ENCODE results near the gene ARHGAP22. TPM values are rescaled to one million over a fixed set of nuclear protein-coding genes. Genes with fewer than 3 reads are reported as not detected.

The ARHGAP22 gene
- total and polyA plus RNA-seq, 2 experiments from 2014 or later, result 4.8 to 10.7 TPM

GRCh38 chr10:48600645-48601505 is 4.0 kb downstream of the ARHGAP22 start:
- TF ChIP-seq ZNF331 (CRISPR knock-in tag; IDR thresholded peaks at IDR 0.05; ENCODE audit: low read depth) (no peak), CREB1 (CRISPR knock-in tag; IDR thresholded peaks at IDR 0.05; ENCODE audit: low read depth) (no peak), ZNF114 (CRISPR knock-in tag; IDR thresholded peaks at IDR 0.05) (no peak), EZH2phosphoT487 (IDR thresholded peaks at IDR 0.05; ENCODE audit: unreplicated experiment) (no peak), JUNB (IDR thresholded peaks at IDR 0.05; ENCODE audit: unreplicated experiment) (no peak), REST (IDR thresholded peaks at IDR 0.05; ENCODE audit: unreplicated experiment) (no peak), CTCF (conservative IDR thresholded peaks at IDR 0.05; ENCODE audit: low read depth in 2 of 2) (no peak), POLR2AphosphoS5 (IDR thresholded peaks at IDR 0.05; ENCODE audit: low read depth) (no peak)
- no peaks in the 10 kb centered on the region; the same call in 1 of the 2 replicates for H3K79me2 ChIP-seq (replicated peaks; ENCODE audit: insufficient read depth)
- Mint-ChIP-seq H3K9me3 (no peaks in the 10 kb centered on the region), H3K4me1 (peaks cover 18% of the 10 kb centered on the region), H3K36me3 (ENCODE audit: low read depth) (no peaks in the 10 kb centered on the region), H3K4me3 (no peak overlapping the region), H3K27me3 (ENCODE audit: insufficient read depth, low read depth, poor library complexity) (peaks cover 22% of the 10 kb centered on the region), H3K27ac (no peak overlapping the region)
- H3K36me3 ChIP-seq (ENCODE audit: insufficient read depth), result no peaks in the 10 kb centered on the region; the same call in 1 of the 2 replicates
- ATAC-seq, result no peak
- H3F3A ChIP-seq (replicated peaks; ENCODE audit: low read depth), result no peaks in the 10 kb centered on the region
- no peak for DNase-seq (ENCODE audit: low spot score)
- no peak overlapping the region for H3K4me2 ChIP-seq
- peaks cover 25% of the 10 kb centered on the region for H3K27me3 ChIP-seq (ENCODE audit: insufficient read depth)
- no peak overlapping the region for H3K4me3 ChIP-seq
- H3K27ac ChIP-seq (ENCODE audit: low read depth), result no peak overlapping the region
- no peak overlapping the region for H2AFZ ChIP-seq
- no peaks in the 10 kb centered on the region for H4K20me1 ChIP-seq (replicated peaks; ENCODE audit: insufficient read depth)
- no peaks in the 10 kb centered on the region for H3K9me2 ChIP-seq (ENCODE audit: insufficient read depth)
- peaks cover 17% of the 10 kb centered on the region; the same call in 1 of the 2 replicates for H3K4me1 ChIP-seq (ENCODE audit: insufficient read depth)

- Mint-ChIP-seq H3K27me3 (ENCODE audit: insufficient read depth, low read depth, poor library complexity) (peaks cover 17% of the 10 kb centered on the region), H3K9me3 (no peaks in the 10 kb centered on the region), H3K4me3 (no peak overlapping the region), H3K4me1 (peaks cover 22% of the 10 kb centered on the region), H3K36me3 (ENCODE audit: low read depth) (no peaks in the 10 kb centered on the region), H3K27ac (no peak overlapping the region)
- no peak overlapping the region for H3K27ac ChIP-seq (ENCODE audit: low read depth)
- no peak overlapping the region for H2AFZ ChIP-seq
- H3K4me2 ChIP-seq, result no peak overlapping the region
- no peak for DNase-seq (ENCODE audit: low spot score)
- H4K20me1 ChIP-seq (replicated peaks; ENCODE audit: insufficient read depth), result no peaks in the 10 kb centered on the region
- no peak for ATAC-seq
- no peaks in the 10 kb centered on the region for H3F3A ChIP-seq (replicated peaks; ENCODE audit: low read depth)
- peaks cover 17% of the 10 kb centered on the region for H3K27me3 ChIP-seq (ENCODE audit: insufficient read depth)
- H3K79me2 ChIP-seq (replicated peaks; ENCODE audit: insufficient read depth), result no peaks in the 10 kb centered on the region; the same call in 1 of the 2 replicates
- no peaks in the 10 kb centered on the region for H3K9me2 ChIP-seq (ENCODE audit: insufficient read depth)
- H3K4me1 ChIP-seq (ENCODE audit: insufficient read depth), result peaks cover 18% of the 10 kb centered on the region
- H3K4me3 ChIP-seq, result no peak overlapping the region
- no peaks in the 10 kb centered on the region; the same call in 1 of the 2 replicates for H3K36me3 ChIP-seq (ENCODE audit: insufficient read depth)
- TF ChIP-seq EZH2phosphoT487 (IDR thresholded peaks at IDR 0.05; ENCODE audit: unreplicated experiment) (no peak), JUNB (IDR thresholded peaks at IDR 0.05; ENCODE audit: unreplicated experiment) (no peak), ZNF462 (CRISPR knock-in tag; IDR thresholded peaks at IDR 0.05) (no peak), CREB1 (CRISPR knock-in tag; IDR thresholded peaks at IDR 0.05; ENCODE audit: low read depth) (no peak)
Observed at GRCh38 chr10:48599830-48600134, 5.1 kb downstream of the ARHGAP22 start.

Measured in GM23338 (cell line).